Measurements from ENCODE around the gene ROPN1. TPM values are rescaled to one million over a fixed set of nuclear protein-coding genes. Genes with fewer than 3 reads are reported as not detected.
"Not testable (repeated sequence)": the region's sequence is repeated elsewhere in the genome, so short reads cannot be mapped to it uniquely, and the experiment has no call there.

The ROPN1 gene
- total RNA-seq, 1 donor from 2014 or later: not detected

- FAIRE-seq (peak; percentile 81), DNase-seq (ENCODE audit: low read depth) (no peak)
- Histone ChIP-seq H3K27me3 (ENCODE audit: control insufficient read depth, insufficient read depth, low read length) (peaks cover 3% of the 10 kb centered on the region), H3K4me3 (ENCODE audit: low read depth, low read length) (no peak overlapping the region), H3K36me3 (ENCODE audit: control insufficient read depth, insufficient read depth, low read length) (no peaks in the 10 kb centered on the region)
- no peak for TF ChIP-seq CTCF (IDR thresholded peaks at IDR 0.05; ENCODE audit: insufficient read depth, low read length, severe bottlenecking)
Measured at GRCh38 chr3:123997543-123997942, 5.6 kb upstream of the ROPN1 start.

- no peak for FAIRE-seq
- peaks cover 10% of the 10 kb centered on the region for H3K27me3 ChIP-seq (ENCODE audit: control insufficient read depth, insufficient read depth, low read length)
Measured at GRCh38 chr3:123993818-123994217, 1.9 kb upstream of the ROPN1 start.

DNA sequence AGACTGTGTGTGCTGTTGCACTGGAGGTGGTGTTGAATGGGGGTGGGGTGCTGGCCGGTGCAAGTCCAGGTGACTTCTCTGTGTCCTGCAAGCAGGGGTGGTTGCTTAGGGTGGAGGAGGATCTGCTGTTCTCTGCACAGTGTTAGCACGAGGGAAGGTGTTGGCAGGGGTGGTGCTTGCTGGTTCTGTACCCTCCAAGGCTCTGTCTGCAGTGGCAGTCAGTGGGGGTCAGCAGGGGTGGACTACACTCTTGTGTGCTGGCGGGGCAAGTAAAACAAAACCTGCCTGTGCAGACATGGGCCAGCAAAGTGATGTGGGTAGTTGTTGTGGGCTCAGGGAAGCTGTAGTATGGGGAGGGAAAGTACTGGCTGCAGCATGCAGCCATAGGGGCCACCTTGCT lies 5.5 kb downstream of the ROPN1 start:
- H3K4me3 ChIP-seq (ENCODE audit: low read depth, low read length): no peak overlapping the region
- no peak for FAIRE-seq
- H3K36me3 ChIP-seq (ENCODE audit: control insufficient read depth, insufficient read depth, low read length): no peaks in the 10 kb centered on the region
- H3K27me3 ChIP-seq (ENCODE audit: control insufficient read depth, insufficient read depth, low read length): peaks cover 12% of the 10 kb centered on the region
- TF ChIP-seq CTCF (IDR thresholded peaks at IDR 0.05; ENCODE audit: insufficient read depth, low read length, severe bottlenecking): no peak
- no peak for DNase-seq (ENCODE audit: low read depth)

More at GRCh38 chr3:123993818-123994217, 1.9 kb upstream of the ROPN1 start:
- Histone ChIP-seq H3K4me3 (ENCODE audit: low read depth, low read length) (no peak overlapping the region), H3K36me3 (ENCODE audit: control insufficient read depth, insufficient read depth, low read length) (no peaks in the 10 kb centered on the region)
- no peak for TF ChIP-seq CTCF (IDR thresholded peaks at IDR 0.05; ENCODE audit: insufficient read depth, low read length, severe bottlenecking)
- DNase-seq (ENCODE audit: low read depth): no peak

- no peak for FAIRE-seq
- Histone ChIP-seq H3K36me3 (ENCODE audit: control insufficient read depth, insufficient read depth, low read length) (no peaks in the 10 kb centered on the region), H3K4me3 (ENCODE audit: low read depth, low read length) (no peak overlapping the region), H3K27me3 (ENCODE audit: control insufficient read depth, insufficient read depth, low read length) (peaks cover 12% of the 10 kb centered on the region)
- TF ChIP-seq CTCF (IDR thresholded peaks at IDR 0.05; ENCODE audit: insufficient read depth, low read length, severe bottlenecking): no peak
- DNase-seq (ENCODE audit: low read depth): no peak
Measured at GRCh38 chr3:123984957-123985356, 7.0 kb downstream of the ROPN1 start.

DNA sequence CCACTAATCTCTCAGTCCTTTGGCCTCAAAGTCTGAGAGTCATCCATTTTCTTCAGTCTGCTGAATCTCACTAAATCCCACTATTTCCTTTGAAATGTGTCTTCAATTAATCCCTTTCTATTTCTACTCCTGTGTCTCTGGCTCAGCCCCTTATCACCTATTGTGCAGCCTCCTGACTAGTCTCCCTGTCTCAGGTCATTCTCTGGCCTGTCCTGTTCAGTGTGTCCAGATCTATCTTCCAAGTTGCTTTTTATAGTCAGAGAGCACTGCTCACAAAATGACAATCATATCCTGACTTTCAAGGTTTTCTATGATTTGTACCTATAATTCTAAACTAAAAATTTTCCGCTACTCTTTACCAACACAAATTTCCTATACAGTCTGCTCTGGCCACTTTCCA lies 7.6 kb downstream of the ROPN1 start:
- FAIRE-seq: no peak
- H3K4me3 ChIP-seq (ENCODE audit: low read depth, low read length): no peak overlapping the region
- H3K36me3 ChIP-seq (ENCODE audit: control insufficient read depth, insufficient read depth, low read length): no peaks in the 10 kb centered on the region
- no peak for TF ChIP-seq CTCF (IDR thresholded peaks at IDR 0.05; ENCODE audit: insufficient read depth, low read length, severe bottlenecking)
- DNase-seq (ENCODE audit: low read depth): no peak
- H3K27me3 ChIP-seq (ENCODE audit: control insufficient read depth, insufficient read depth, low read length): peaks cover 12% of the 10 kb centered on the region

DNA sequence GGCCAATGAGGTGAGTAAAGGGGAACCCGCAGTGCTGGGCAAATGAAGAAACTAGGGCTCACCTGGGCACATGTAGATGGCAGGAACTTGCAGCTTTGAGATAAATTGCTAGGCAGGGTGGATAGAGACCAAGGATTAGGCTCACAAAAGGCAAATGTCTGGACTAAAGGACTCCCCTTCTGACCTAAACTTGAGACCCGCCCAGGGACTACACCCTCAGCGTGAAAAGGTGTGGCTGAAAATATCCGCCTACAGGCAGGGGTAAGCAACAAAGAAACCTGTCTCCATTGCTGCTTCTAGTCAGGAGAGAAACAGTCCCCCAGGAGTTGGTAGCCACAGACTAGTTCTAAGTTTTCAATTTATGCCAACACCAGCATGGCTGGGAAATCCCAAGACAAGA lies 10.6 kb downstream of the ROPN1 start:
- H3K27me3 ChIP-seq (ENCODE audit: control insufficient read depth, insufficient read depth, low read length); H3K36me3 ChIP-seq (ENCODE audit: control insufficient read depth, insufficient read depth, low read length); FAIRE-seq; DNase-seq (ENCODE audit: low read depth); H3K4me3 ChIP-seq (ENCODE audit: low read depth, low read length): not testable (repeated sequence)

All from bronchial epithelial cell (primary cell).